DND-41 (cell line): ENCODE results near the gene ALOX5.

Experiments
- ATAC-seq: fragments of 200-7000 bp; cut with Tn5 transposase; 3 replicates; pipeline ENCODE4 v1.9.1; 2021; ENCODE audit warnings: low read depth; ENCODE audit not compliant: insufficient read depth
- DNase-seq: peaks from one replicate; pipeline ENCODE4 v3.0.0-alpha.2; 2020
- H2AFZ ChIP-seq: 2 replicates; pipeline ENCODE4 v1.6.0; 2012; ENCODE audit warnings: low read depth, low read length
- H3K27ac ChIP-seq: 2 replicates; pipeline ENCODE4 v1.5.1; 2012; ENCODE audit warnings: low read length, inconsistent platforms
- H3K27me3 ChIP-seq: fragments of 200-600 bp; sonication (generic); 2 replicates; pipeline ENCODE4 v1.6.0; 2012; ENCODE audit warnings: low read length, mild to moderate bottlenecking, inconsistent platforms; ENCODE audit not compliant: insufficient read depth, poor library complexity
- H3K36me3 ChIP-seq: 2 replicates; pipeline ENCODE4 v1.5.1; 2012; ENCODE audit warnings: low read length, inconsistent platforms; ENCODE audit not compliant: insufficient read depth
- H3K4me1 ChIP-seq: 2 replicates; pipeline ENCODE4 v1.5.1; 2012; ENCODE audit warnings: mild to moderate bottlenecking, low read length; ENCODE audit not compliant: insufficient read depth
- H3K4me2 ChIP-seq: 2 replicates; pipeline ENCODE4 v1.6.0; 2012; ENCODE audit warnings: mild to moderate bottlenecking, moderate library complexity, low read length, inconsistent platforms; ENCODE audit not compliant: insufficient read depth
- H3K4me3 ChIP-seq, 2 experiments: fragments of 200-600 bp in 1 of 2; shearing (Covaris generic) in 1 of 2; 2 replicates each; pipeline ENCODE4 v1.5.1; 2012 to 2016; ENCODE audit warnings: inconsistent platforms in 2 of 2, low read length in 2 of 2, mild to moderate bottlenecking in 2 of 2, low read depth in 1 of 2, moderate library complexity in 1 of 2
- H3K79me2 ChIP-seq: 2 replicates; pipeline ENCODE4 v1.6.0; 2012; ENCODE audit warnings: low read length, inconsistent platforms; ENCODE audit not compliant: insufficient read depth
- H3K9ac ChIP-seq: 2 replicates; pipeline ENCODE4 v1.6.0; 2012; ENCODE audit warnings: low read depth, mild to moderate bottlenecking, inconsistent platforms, low read length, moderate library complexity
- H3K9me3 ChIP-seq: 2 replicates; pipeline ENCODE4 v1.5.1; 2012; ENCODE audit warnings: low read length, moderate library complexity, mild to moderate bottlenecking, inconsistent platforms; ENCODE audit not compliant: insufficient read depth, severe bottlenecking
- H4K20me1 ChIP-seq: 2 replicates; pipeline ENCODE4 v1.6.0; 2012; ENCODE audit warnings: low read length; ENCODE audit not compliant: insufficient read depth
- EZH2 ChIP-seq: IDR thresholded peaks from 3 replicates; pipeline ENCODE4 v1.6.1; 2012; ENCODE audit warnings: borderline replicate concordance, low read depth, mild to moderate bottlenecking, moderate library complexity, low read length, inconsistent platforms; ENCODE audit not compliant: severe bottlenecking
- TF ChIP-seq, protein P1 (sequence below): IDR thresholded peaks from 2 replicates; pipeline ENCODE4 v1.5.1; 2012; ENCODE audit warnings: borderline replicate concordance, low read length, moderate library complexity, mild to moderate bottlenecking; ENCODE audit not compliant: poor library complexity, severe bottlenecking; ENCODE audit errors: extremely low read depth

ALOX5 gene

DNA sequence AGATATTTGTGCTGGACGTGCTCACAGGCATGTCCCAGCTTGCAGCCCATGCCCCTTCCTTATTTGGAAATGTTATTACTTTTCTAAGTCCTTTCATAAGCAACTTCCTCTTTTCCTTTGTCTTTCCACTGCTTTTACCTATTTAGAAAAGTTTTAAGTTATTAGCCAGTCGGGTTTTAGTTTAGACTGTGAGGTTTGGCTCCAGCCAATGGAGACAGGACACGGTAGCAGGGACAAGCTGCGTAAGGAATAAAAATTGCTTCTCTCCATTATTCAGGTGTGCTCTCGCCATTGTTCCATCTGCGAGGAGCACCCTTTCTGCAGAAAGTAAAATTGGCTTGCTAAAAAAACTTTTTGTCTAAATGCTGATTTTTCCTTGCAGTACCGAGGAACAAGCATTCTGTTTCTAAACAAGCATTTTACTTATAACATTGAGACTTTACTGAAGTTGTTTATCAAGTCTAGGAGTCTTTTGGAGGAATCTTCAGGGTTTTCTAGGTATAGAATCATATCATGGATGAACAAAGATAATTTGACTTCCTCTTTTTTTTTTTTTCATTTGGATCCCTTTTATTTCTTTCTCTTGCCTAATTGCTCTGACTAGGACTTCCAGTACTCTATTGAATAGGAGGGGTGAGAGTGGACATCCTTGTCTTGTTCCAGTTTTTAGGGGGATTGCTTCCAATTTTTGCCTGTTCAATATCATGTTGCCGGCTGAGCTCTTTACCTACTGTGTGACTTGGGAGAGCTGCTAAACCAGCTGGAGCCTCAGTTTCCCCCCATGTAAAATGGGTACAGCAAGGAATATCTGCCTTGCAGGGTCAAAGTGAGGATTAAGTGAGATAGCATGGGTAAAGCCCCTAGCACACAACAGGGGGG lies 63.8 kb downstream of the ALOX5 start:
- TF ChIP-seq EZH2 = no peak
- TF ChIP-seq, protein P1, sequence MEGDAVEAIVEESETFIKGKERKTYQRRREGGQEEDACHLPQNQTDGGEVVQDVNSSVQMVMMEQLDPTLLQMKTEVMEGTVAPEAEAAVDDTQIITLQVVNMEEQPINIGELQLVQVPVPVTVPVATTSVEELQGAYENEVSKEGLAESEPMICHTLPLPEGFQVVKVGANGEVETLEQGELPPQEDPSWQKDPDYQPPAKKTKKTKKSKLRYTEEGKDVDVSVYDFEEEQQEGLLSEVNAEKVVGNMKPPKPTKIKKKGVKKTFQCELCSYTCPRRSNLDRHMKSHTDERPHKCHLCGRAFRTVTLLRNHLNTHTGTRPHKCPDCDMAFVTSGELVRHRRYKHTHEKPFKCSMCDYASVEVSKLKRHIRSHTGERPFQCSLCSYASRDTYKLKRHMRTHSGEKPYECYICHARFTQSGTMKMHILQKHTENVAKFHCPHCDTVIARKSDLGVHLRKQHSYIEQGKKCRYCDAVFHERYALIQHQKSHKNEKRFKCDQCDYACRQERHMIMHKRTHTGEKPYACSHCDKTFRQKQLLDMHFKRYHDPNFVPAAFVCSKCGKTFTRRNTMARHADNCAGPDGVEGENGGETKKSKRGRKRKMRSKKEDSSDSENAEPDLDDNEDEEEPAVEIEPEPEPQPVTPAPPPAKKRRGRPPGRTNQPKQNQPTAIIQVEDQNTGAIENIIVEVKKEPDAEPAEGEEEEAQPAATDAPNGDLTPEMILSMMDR = no peak
- H3K27ac ChIP-seq = no peak overlapping the region
- no peak for ATAC-seq
- H3K4me1 ChIP-seq = no peaks in the 10 kb centered on the region
- no peak overlapping the region for H2AFZ ChIP-seq
- no peak overlapping the region for H3K9ac ChIP-seq
- no peaks in the 10 kb centered on the region for H3K27me3 ChIP-seq
- no peak overlapping the region for H3K4me2 ChIP-seq
- no peaks in the 10 kb centered on the region for H3K9me3 ChIP-seq
- H3K4me3 ChIP-seq = no peak overlapping the region
- no peaks in the 10 kb centered on the region for H4K20me1 ChIP-seq
- H3K36me3 ChIP-seq = no peaks in the 10 kb centered on the region
- no peak for DNase-seq
- no peaks in the 10 kb centered on the region for H3K79me2 ChIP-seq

DNA sequence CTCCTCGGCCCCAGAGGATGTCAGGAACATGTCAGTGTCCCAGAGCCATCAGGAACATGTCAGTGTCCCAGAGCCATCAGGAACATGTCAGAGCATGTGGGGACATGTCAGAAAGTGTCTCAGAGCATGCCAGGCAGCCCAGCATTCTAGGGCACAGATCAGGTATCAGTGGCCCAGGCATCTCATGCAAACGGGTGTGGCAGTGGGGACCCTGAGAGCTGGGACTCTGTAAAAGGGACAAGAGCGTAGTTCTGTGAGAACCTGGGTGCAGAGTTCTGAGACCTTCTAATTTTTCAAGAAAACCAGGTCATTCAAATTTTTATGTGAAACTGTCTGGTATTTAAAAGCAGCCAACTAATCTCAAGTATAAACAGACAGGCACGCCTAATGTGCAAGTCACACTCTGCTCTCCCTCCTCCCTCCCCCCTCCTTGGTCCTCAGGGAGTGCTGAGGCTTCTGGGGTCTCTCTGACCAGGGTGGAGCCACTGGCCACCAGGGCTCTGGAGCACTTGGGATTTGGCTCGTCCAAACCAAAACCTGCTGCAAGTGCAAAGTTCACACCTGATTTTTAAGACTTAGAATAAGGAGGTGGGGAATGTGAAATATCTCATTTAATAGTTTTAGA lies 64.6 kb downstream of the ALOX5 start:
- no peak overlapping the region for H3K27ac ChIP-seq
- H2AFZ ChIP-seq = no peak overlapping the region
- no peak overlapping the region for H3K4me3 ChIP-seq
- H3K9me3 ChIP-seq = no peaks in the 10 kb centered on the region
- TF ChIP-seq, protein P1 = no peak
- no peak for TF ChIP-seq EZH2
- no peak overlapping the region for H3K9ac ChIP-seq
- H3K36me3 ChIP-seq = no peaks in the 10 kb centered on the region
- DNase-seq (no peak), ATAC-seq (no peak)
- no peaks in the 10 kb centered on the region for H4K20me1 ChIP-seq
- H3K4me2 ChIP-seq = no peak overlapping the region
- no peaks in the 10 kb centered on the region for H3K4me1 ChIP-seq
- H3K79me2 ChIP-seq = no peaks in the 10 kb centered on the region
- no peaks in the 10 kb centered on the region for H3K27me3 ChIP-seq

DNA sequence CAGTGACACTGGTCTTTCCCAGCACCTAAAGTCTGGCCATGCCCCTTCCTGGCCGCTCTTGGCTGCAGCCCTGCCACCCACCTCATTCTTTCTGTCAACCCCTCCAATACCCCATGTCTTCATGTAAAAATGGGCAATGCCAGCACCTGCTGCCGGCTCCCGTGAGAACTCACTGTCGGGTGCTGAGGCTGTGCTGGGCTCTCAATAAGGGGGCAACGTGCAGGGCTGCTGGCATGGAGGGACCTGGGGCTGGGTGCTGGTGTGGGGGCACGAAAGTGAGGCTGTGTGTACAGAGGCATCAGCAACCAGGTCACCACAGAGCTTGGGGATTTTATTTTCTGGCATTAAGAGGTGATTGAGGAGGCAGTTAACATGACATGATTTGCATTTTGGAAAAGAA lies 65.3 kb downstream of the ALOX5 start:
- no peaks in the 10 kb centered on the region for H3K79me2 ChIP-seq
- no peaks in the 10 kb centered on the region for H3K9me3 ChIP-seq
- no peak for TF ChIP-seq EZH2
- TF ChIP-seq, protein P1 = no peak
- no peak overlapping the region for H2AFZ ChIP-seq
- DNase-seq (no peak), ATAC-seq (no peak)
- H4K20me1 ChIP-seq = no peaks in the 10 kb centered on the region
- no peak overlapping the region for H3K4me2 ChIP-seq
- H3K9ac ChIP-seq = no peak overlapping the region
- H3K27me3 ChIP-seq = no peaks in the 10 kb centered on the region
- no peak overlapping the region for H3K27ac ChIP-seq
- H3K36me3 ChIP-seq = no peaks in the 10 kb centered on the region
- H3K4me1 ChIP-seq = no peaks in the 10 kb centered on the region
- H3K4me3 ChIP-seq = no peak overlapping the region
